Activated T-helper 1 cell treated with Interleukin-2 at 50 U/mL for 16 hours (primary cell): ENCODE measurements around the gene CCDC97.
"Not testable (repeated sequence)": the region's sequence is repeated elsewhere in the genome, so short reads cannot be mapped to it uniquely, and the experiment has no call there.

Experiments used
- DNase-seq: peaks from one replicate; pipeline ENCODE4 v3.0.0-alpha.2; 2020; ENCODE audit warnings: low read depth

Gene CCDC97

DNA sequence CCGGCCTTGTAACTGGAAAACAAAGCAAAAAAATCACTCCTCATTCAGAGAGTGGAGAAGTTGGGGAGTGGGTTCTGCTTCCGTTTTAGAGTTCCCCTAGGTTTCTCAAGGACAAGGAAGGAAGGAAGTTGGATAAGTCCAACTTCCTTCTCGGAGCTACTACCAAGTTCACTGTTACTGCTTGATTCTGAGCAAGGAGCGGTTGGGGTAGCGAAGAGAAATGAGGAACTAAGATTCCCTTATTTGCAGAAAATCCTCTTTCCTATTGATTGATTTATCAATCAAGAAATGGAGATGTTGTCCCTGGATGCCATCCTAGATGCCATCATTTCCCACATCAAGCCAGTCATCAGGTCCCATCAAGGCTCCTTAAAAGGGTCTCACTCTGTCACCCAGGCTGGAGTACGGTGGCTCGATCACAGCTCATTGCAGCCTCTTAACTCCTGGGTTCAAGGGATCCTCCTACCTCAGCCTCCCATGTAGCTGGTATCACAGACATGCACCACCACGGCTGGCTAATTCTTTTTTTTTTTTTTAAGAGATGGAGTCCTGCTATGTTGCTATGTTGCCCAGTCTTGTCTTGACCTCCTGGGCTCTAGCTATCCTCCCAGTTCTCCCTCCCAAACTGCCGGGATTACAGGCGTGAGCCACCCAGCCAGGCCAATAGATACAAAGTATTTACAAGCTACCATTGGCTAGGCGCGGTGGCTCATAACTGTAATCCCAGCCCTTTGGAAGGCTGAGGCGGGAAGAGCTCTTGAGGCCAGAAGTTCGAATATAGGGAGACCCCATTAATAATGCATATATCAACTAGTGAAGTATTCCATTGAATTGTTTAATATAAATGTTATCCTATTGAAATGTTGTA is 54.8 kb downstream of the CCDC97 start:
- DNase-seq = no peak

DNA sequence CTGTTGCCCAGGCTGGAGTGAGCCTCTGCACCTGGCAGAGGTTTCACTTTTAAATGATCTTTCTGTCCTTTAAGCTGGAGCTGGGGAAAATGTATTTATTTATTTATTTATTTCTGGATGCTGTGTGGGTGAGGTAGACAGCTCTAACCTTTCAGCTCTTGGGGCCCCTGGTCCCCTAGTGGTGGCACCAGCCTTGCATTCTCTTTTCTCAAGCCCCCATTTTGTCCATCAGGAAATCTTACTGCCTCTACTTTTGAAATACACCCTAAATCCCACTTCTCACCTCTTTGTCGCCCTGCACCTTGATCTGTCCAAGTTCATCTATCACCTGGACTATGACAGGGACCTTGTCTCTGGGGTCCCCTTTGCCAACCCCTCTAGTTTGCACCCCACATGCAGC is 56.1 kb downstream of the CCDC97 start:
- DNase-seq = no peak

- no peak for DNase-seq
Measured at GRCh38 chr19:41367848-41368301, 57.9 kb downstream of the CCDC97 start.

- DNase-seq = no peak
Measured at GRCh38 chr19:41369769-41370168, 59.8 kb downstream of the CCDC97 start.

DNA sequence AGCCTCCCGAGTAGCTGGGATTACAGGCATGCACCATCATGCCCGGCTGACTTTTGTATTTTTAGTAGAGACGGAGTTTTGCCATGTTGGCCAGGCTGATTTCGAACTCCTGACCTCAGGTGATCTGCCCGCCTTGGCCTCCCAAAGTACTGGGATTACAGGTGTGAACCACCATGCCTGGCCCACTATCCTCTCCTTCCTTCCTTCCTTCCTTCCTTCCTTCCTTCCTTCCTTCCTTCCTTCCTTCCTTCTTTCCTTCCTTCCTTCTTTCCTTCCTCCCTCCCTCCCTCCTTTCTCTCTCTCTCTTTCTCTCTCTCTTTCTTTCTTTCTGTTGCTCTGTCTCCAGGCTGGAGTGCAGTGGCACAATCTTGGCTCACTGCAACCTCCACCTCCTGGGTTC is 61.1 kb downstream of the CCDC97 start:
- DNase-seq = not testable (repeated sequence)

- no peak for DNase-seq
Measured at GRCh38 chr19:41371541-41371940, 61.6 kb downstream of the CCDC97 start.

DNA sequence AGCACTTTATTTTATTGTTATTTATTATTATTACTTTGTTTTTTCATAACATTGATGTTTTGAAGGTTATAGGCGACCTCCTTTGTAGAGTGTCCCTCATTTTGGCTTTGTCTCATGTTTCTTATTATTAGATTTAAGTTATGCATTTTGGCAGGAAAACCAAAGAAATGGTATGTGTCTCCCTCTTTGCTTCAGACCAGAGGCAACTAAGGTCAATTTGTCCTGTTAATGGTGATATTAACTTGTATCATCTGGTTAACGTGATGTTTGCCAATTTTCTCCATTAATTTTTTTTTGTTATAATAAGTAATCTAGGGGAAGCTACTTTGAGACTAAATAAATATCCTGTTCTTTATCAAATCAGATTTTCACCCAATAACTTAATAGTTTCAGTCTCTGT is 62.5 kb downstream of the CCDC97 start:
- DNase-seq = no peak

- DNase-seq = no peak
Measured at GRCh38 chr19:41373993-41374392, 64.0 kb downstream of the CCDC97 start.
